Memory B cell (primary cell): Measurements from ENCODE around the gene MUC7.
"Not testable (repeated sequence)": the region's sequence is repeated elsewhere in the genome, so short reads cannot be mapped to it uniquely, and the experiment has no call there.

ENCODE experiments used
- ATAC-seq: fragments of 150-1000 bp; cut with Tn5 transposase; 2 replicates; pipeline ENCODE4 v1.10.0; 2021; ENCODE audit warnings: low read depth, mild to moderate bottlenecking, moderate library complexity
- DNase-seq, 2 donors: peaks; one replicate each; pipeline ENCODE4 v3.0.0; 2022; ENCODE audit warnings: low spot score in 2 of 2
- H3K27ac Mint-ChIP-seq: one replicate; pipeline ENCODE4 v1.8.0; 2022; ENCODE audit warnings: mild to moderate bottlenecking, moderate library complexity, mixed read lengths
- H3K27me3 Mint-ChIP-seq: one replicate; pipeline ENCODE4 v1.8.0; 2022; ENCODE audit warnings: mixed read lengths
- H3K36me3 Mint-ChIP-seq: one replicate; pipeline ENCODE4 v1.8.0; 2022; ENCODE audit warnings: mild to moderate bottlenecking, mixed read lengths
- H3K4me1 Mint-ChIP-seq: one replicate; pipeline ENCODE4 v1.8.0; 2022; ENCODE audit warnings: mixed read lengths
- H3K4me3 Mint-ChIP-seq: one replicate; pipeline ENCODE4 v1.8.0; 2022; ENCODE audit warnings: mild to moderate bottlenecking, moderate library complexity, mixed read lengths
- H3K9me3 Mint-ChIP-seq: one replicate; pipeline ENCODE4 v1.8.0; 2022; ENCODE audit warnings: mixed read lengths

The MUC7 gene

DNA sequence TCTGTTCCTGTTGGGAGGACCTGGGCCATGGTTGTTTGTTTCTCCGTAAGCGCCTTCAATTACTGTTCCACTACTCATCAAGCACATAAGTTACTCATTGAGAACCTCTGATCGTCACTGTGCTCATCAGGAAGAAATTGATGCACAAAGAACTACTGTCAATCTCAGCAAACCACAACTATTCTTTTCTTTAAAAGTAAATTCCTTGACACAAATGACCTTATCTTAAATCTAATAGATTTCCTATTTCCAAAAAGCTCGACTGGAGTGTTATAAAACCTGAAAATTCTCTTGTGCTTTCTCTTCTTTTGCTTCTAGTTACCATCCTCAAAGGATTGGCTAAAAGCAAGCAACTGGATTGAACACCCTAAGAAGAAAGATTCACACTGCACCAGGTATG, at the start of gene MUC7:
TSS of gene MUC7 (plus strand) at position 301 of the 400 bp plus-strand sequence. CDS start 1,825 bp downstream, outside the sequence.
- no peak within 1 kb of the TSS for H3K4me3 Mint-ChIP-seq
- H3K9me3 Mint-ChIP-seq = peaks cover 10% of the 10 kb centered on the region
- no peak within 1 kb of the TSS for H3K27ac Mint-ChIP-seq
- ATAC-seq (no peak), DNase-seq (no peak)
- no peaks in the 10 kb centered on the region for H3K36me3 Mint-ChIP-seq
- no peaks in the 10 kb centered on the region for H3K4me1 Mint-ChIP-seq
- no peaks in the 10 kb centered on the region for H3K27me3 Mint-ChIP-seq

GRCh38 chr4:70425306-70425705, 46.7 kb upstream of the MUC7 start:
- no peak overlapping the region for H3K27ac Mint-ChIP-seq
- H3K9me3 Mint-ChIP-seq = peaks cover 8% of the 10 kb centered on the region
- DNase-seq (no peak), ATAC-seq (no peak)
- no peaks in the 10 kb centered on the region for H3K36me3 Mint-ChIP-seq
- H3K4me3 Mint-ChIP-seq = no peak overlapping the region
- peaks cover 3% of the 10 kb centered on the region for H3K27me3 Mint-ChIP-seq
- no peaks in the 10 kb centered on the region for H3K4me1 Mint-ChIP-seq

- Mint-ChIP-seq H3K27me3 (peaks cover 3% of the 10 kb centered on the region), H3K9me3 (peaks cover 7% of the 10 kb centered on the region), H3K36me3 (no peaks in the 10 kb centered on the region), H3K27ac (no peak overlapping the region), H3K4me1 (no peaks in the 10 kb centered on the region), H3K4me3 (no peak overlapping the region)
- ATAC-seq = no peak
- no peak for DNase-seq
Measured at GRCh38 chr4:70426789-70427188, 45.2 kb upstream of the MUC7 start.

GRCh38 chr4:70437197-70437596, 34.8 kb upstream of the MUC7 start:
- peaks cover 7% of the 10 kb centered on the region for H3K27me3 Mint-ChIP-seq
- no peaks in the 10 kb centered on the region for H3K4me1 Mint-ChIP-seq
- no peak overlapping the region for H3K4me3 Mint-ChIP-seq
- peaks cover 7% of the 10 kb centered on the region for H3K9me3 Mint-ChIP-seq
- DNase-seq (no peak), ATAC-seq (no peak)
- no peaks in the 10 kb centered on the region for H3K36me3 Mint-ChIP-seq
- H3K27ac Mint-ChIP-seq = no peak overlapping the region

GRCh38 chr4:70442474-70442873, 29.5 kb upstream of the MUC7 start:
- ATAC-seq (no peak), DNase-seq (no peak)
- Mint-ChIP-seq H3K27me3 (peaks cover 5% of the 10 kb centered on the region), H3K9me3 (no peaks in the 10 kb centered on the region), H3K4me3 (no peak overlapping the region), H3K36me3 (no peaks in the 10 kb centered on the region), H3K4me1 (no peaks in the 10 kb centered on the region), H3K27ac (no peak overlapping the region)

DNA sequence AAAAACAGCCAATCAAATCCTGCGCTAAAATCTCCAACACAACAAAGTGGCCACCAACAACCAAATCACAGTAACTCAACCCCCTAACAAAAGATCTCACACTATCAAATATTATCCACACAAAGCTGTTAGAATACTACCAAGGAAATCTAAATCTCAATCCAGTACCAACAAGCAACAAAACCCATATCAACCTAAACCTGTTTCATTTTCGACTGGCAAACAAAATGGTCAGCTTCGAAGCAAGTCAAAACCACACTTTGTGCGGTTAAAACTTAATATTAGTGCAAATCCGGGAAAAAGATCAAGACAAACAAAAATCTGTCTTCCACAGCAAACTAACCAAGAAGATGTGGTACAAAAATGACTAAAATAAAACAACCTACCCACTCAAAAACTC, 28.7 kb upstream of the MUC7 start:
- Mint-ChIP-seq H3K4me1 (no peaks in the 10 kb centered on the region), H3K9me3 (no peaks in the 10 kb centered on the region), H3K36me3 (no peaks in the 10 kb centered on the region), H3K4me3 (no peak overlapping the region), H3K27me3 (peaks cover 5% of the 10 kb centered on the region), H3K27ac (no peak overlapping the region)
- ATAC-seq (no peak), DNase-seq (no peak)

DNA sequence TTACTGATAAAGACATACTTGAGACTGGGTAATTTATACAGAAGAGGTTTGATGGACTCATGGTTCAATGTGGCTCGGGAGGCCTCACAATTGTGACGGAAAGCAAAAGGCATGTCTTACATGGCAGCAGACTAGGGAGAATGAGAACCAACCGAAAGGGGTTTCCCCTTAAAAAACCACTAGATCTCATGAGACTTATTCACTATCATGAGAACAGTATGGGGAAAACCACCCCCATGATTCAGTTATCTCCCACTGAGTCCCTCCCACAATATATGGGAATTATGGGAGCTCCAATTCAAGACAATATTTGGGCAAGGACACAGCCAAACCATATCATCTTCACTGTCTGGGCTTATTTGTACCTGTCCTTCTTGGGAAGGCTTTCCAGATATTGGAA, 22.8 kb upstream of the MUC7 start:
- Mint-ChIP-seq H3K27ac (no peak overlapping the region), H3K9me3 (peaks cover 7% of the 10 kb centered on the region), H3K27me3 (peaks cover 2% of the 10 kb centered on the region), H3K36me3 (no peaks in the 10 kb centered on the region), H3K4me1 (no peaks in the 10 kb centered on the region), H3K4me3 (no peak overlapping the region)
- no peak for ATAC-seq
- DNase-seq = no peak

DNA sequence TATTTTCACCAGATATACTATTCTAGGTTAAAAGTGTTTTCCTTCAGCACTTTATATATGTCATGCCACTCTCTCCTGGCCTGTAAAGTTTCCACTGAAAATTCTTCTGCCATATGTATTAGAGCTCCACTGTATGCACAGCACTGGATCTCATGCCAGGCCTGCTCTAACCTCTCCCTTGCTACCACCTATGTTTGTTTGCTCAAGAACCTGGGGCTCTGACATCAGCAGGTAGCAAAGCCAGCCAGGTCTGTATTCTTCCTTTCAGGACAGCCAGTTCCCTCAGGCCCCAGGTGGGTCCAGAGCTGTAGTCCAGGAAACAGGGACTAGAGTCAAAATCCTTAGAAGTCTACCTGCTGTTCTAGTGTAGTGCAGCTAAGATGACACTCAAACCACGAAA, 19.1 kb upstream of the MUC7 start:
- ATAC-seq = no peak
- H3K27ac Mint-ChIP-seq = no peak overlapping the region

DNA sequence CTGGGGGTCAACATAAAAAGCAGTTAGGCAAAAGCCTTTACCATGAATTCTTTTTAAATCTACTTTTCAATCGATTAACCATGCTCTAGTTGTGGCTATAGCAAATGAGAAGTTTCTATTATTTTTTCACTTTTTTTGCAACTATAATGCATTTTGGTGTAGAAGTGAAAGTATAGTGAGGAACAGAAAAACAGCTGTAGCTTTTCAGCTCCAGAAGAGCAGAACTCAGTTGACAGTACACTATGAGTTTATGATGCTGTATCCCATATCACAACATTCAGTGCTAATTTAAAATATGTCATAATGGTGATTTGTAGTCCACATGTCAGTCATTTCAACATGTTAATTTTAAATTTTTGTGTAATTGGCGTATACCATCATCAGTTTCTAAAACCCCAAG, 8.7 kb upstream of the MUC7 start:
- Mint-ChIP-seq H3K4me3 (no peak overlapping the region), H3K27me3 (peaks cover 1% of the 10 kb centered on the region), H3K27ac (no peak overlapping the region), H3K9me3 (peaks cover 6% of the 10 kb centered on the region), H3K4me1 (no peaks in the 10 kb centered on the region), H3K36me3 (no peaks in the 10 kb centered on the region)
- ATAC-seq (no peak), DNase-seq (no peak)

More for the DNA sequence above, 19.1 kb upstream of the MUC7 start:
- Mint-ChIP-seq H3K27me3 (peaks cover 2% of the 10 kb centered on the region), H3K36me3 (no peaks in the 10 kb centered on the region), H3K4me3 (no peak overlapping the region), H3K4me1 (no peaks in the 10 kb centered on the region), H3K9me3 (peaks cover 7% of the 10 kb centered on the region)
- DNase-seq = no peak

DNA sequence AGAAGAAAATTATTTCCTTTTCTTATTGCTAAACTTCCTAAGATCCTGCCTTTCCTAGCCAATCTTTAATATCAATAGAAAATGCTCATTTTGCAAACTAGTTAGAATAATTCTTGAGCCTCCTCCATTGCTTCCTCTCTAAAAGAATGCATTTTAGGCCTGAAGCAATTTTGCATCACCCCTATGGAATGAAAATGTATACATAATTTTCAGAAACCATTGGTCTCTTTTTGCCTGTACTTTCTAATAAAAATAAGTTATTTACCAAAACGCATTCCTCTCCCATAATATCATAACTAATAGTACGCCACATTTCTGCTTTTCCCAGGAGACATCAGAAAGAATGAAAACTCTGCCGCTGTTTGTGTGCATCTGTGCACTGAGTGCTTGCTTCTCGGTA, 1.7 kb downstream of the MUC7 start:
- H3K9me3 Mint-ChIP-seq = peaks cover 2% of the 10 kb centered on the region
- H3K4me1 Mint-ChIP-seq = no peaks in the 10 kb centered on the region
- ATAC-seq = no peak
- H3K4me3 Mint-ChIP-seq = no peak overlapping the region
- DNase-seq = no peak
- H3K27me3 Mint-ChIP-seq = no peaks in the 10 kb centered on the region
- H3K27ac Mint-ChIP-seq = no peak overlapping the region
- no peaks in the 10 kb centered on the region for H3K36me3 Mint-ChIP-seq

- Mint-ChIP-seq H3K9me3 (no peaks in the 10 kb centered on the region), H3K27me3 (peaks cover 7% of the 10 kb centered on the region), H3K4me3 (no peak overlapping the region), H3K36me3 (no peaks in the 10 kb centered on the region), H3K27ac (no peak overlapping the region), H3K4me1 (no peaks in the 10 kb centered on the region)
- ATAC-seq (no peak), DNase-seq (no peak)
Measured at GRCh38 chr4:70488748-70489147, 16.8 kb downstream of the MUC7 start.

DNA sequence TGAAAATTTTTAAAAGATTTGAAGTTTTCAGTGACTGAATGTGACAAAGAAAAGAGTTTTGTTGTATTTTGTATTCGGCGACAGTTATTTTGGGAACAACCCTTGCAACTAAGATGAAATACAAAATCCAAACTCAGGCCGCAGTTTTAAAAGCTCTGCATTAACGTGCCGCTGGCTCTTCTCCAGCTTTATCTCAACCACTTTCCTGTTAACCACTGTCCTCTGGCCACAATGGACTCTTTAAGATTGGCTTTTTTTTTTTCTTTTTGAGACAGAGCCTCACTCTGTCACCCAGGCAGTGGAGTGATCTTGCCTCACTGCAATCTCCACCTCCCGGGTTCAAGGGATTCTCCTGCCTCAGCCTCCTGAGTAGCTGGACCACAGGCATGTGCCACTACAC, 24.2 kb downstream of the MUC7 start:
- Mint-ChIP-seq H3K4me1 (no peaks in the 10 kb centered on the region), H3K9me3 (no peaks in the 10 kb centered on the region), H3K27ac (no peak overlapping the region), H3K4me3 (no peak overlapping the region), H3K36me3 (no peaks in the 10 kb centered on the region), H3K27me3 (peaks cover 5% of the 10 kb centered on the region)
- DNase-seq (no peak), ATAC-seq (no peak)

DNA sequence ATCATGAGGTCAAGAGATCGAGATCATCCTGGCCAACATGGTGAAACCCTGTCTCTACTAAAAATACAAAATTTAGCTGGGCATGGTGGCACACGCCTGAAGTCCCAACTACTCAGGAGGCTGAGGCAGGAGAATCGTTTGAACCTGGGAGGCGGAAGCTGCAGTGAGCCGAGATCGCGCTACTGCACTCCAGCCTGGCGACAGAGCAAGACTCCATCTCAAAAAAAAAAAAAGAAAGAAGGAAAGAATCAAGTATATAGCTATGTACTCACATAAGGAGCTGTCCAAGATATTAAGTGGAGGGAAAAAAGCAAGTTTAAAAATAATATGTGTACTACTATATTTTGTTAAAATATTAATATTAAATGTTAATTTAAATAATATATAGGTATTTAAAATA, 29.8 kb downstream of the MUC7 start:
- H3K9me3 Mint-ChIP-seq, ATAC-seq, H3K27me3 Mint-ChIP-seq, H3K27ac Mint-ChIP-seq, H3K36me3 Mint-ChIP-seq, H3K4me3 Mint-ChIP-seq, H3K4me1 Mint-ChIP-seq, DNase-seq: not testable (repeated sequence)

- DNase-seq (no peak), ATAC-seq (no peak)
- H3K36me3 Mint-ChIP-seq = no peaks in the 10 kb centered on the region
- no peaks in the 10 kb centered on the region for H3K27me3 Mint-ChIP-seq
- H3K27ac Mint-ChIP-seq = no peak overlapping the region
- no peaks in the 10 kb centered on the region for H3K9me3 Mint-ChIP-seq
- H3K4me3 Mint-ChIP-seq = no peak overlapping the region
- H3K4me1 Mint-ChIP-seq = no peaks in the 10 kb centered on the region
Measured at GRCh38 chr4:70504733-70505132, 32.7 kb downstream of the MUC7 start.

DNA sequence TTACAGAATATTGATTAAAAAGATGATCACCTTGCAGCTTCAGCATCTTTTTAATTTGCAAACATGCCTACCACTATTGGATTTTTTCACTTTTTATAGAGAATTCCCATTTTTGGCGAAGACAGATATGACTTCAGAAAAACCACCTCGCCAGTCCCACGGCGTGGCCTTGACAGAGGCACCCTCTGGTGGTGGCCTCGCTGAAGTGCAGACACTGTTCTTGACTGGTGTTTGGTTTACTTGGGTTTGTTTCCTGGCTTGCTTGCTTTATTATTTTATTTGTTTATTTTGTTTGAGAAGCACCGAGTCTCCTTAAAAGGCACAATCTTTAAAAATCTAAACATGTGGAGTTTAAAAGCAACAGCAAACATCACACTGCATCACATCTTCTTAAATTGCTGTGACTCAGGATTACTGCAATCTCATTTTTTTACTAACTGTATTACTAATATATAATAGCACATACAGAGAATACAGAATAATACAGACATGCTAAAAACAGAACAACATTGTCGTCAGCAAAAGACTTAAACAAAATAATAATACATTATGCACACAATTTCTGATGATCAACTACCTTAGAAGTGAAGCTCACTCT, 33.3 kb downstream of the MUC7 start:
- no peak overlapping the region for H3K27ac Mint-ChIP-seq

More for the DNA sequence above, 33.3 kb downstream of the MUC7 start:
- no peaks in the 10 kb centered on the region for H3K27me3 Mint-ChIP-seq
- peak; percentile 62 for ATAC-seq
- peak; percentile 20 to 40 for DNase-seq
- H3K4me1 Mint-ChIP-seq = no peaks in the 10 kb centered on the region
- no peaks in the 10 kb centered on the region for H3K36me3 Mint-ChIP-seq
- H3K4me3 Mint-ChIP-seq = no peak overlapping the region
- H3K9me3 Mint-ChIP-seq = no peaks in the 10 kb centered on the region
